K562 (cell line): ENCODE data around the gene AJAP1. TPM values are rescaled to one million over a fixed set of nuclear protein-coding genes. Genes with fewer than 3 reads are reported as not detected.

Source experiments
- ATAC-seq: fragments of 200-7000 bp; cut with Tn5 transposase; 3 replicates; pipeline ENCODE4 v1.9.1; 2020; ENCODE audit warnings: moderate library complexity
- BruUV-seq: library from RNA; stranded (reverse); fragments of 400-500 nt; replicated peaks from 2 replicates; lab custom pipeline; 2021; lab: Mats Ljungman, UMichigan
- CTCF ChIA-PET: fragments of 300-600 bp; formaldehyde crosslinking; extraction: SDS; loops from one replicate; lab custom pipeline; 2021; ENCODE audit warnings: low intra/inter-chr PET ratio; lab: Yijun Ruan, JAX
- POLR2A ChIA-PET: fragments of 300-600, 350-650 bp; sonication (Branson Sonifier 250); formaldehyde crosslinking; extraction: SDS; loops from one replicate; lab custom pipeline; 2021; ENCODE audit warnings: antibody characterized with exemption, inconsistent platforms; lab: Yijun Ruan, JAX
- DNase-seq, 4 experiments: peaks; one replicate each; pipeline versions ENCODE4 v3.0.0 to v3.0.0-alpha.2; 2011 to 2018; ENCODE audit warnings: low spot score in 3 of 4, mixed read lengths in 3 of 4; ENCODE audit errors: extremely low read depth in 1 of 4
- FAIRE-seq: peaks from 2 replicates; lab custom pipeline; 2011; peaks lifted over from hg19 to GRCh38; lab: Jason Lieb, UNC
- H2AFZ ChIP-seq: 2 replicates; pipeline ENCODE4 v1.6.0; 2011; ENCODE audit warnings: low read depth, low read length, control low read depth, inconsistent platforms
- H3K27ac ChIP-seq: fragments of 200-600 bp; 3 replicates; pipeline ENCODE4 v1.8.0; 2011; ENCODE audit warnings: low read depth, mild to moderate bottlenecking, control low read depth, inconsistent platforms, low read length, moderate library complexity, mixed read lengths; ENCODE audit errors: extremely low read depth
- H3K27me3 ChIP-seq, 2 experiments: fragments of 300-600 bp in 1 of 2; 2 replicates in 1 of 2; 3 replicates in 1 of 2; pipeline versions ENCODE4 v1.6.0 to v1.8.0; 2011; ENCODE audit warnings: inconsistent platforms in 2 of 2, low read length in 2 of 2, mild to moderate bottlenecking in 1 of 2, mixed read lengths in 1 of 2, moderate library complexity in 1 of 2; ENCODE audit not compliant: control insufficient read depth in 2 of 2, insufficient read depth in 2 of 2
- H3K36me3 ChIP-seq: fragments of 300-600 bp; 3 replicates; pipeline ENCODE4 v1.8.0; 2011; ENCODE audit warnings: mild to moderate bottlenecking, low read length, inconsistent platforms; ENCODE audit not compliant: control insufficient read depth, insufficient read depth
- H3K4me1 ChIP-seq, 2 experiments: fragments of 200-600 bp in 1 of 2; replicated peaks in 1 of 2; 2 replicates in 1 of 2; 3 replicates in 1 of 2; pipeline versions ENCODE4 v1.5.1 to v1.8.0; 2011; ENCODE audit warnings: inconsistent platforms in 2 of 2, low read length in 2 of 2, mild to moderate bottlenecking in 1 of 2, mixed read lengths in 1 of 2, moderate library complexity in 1 of 2; ENCODE audit not compliant: control insufficient read depth in 2 of 2, insufficient read depth in 2 of 2
- H3K4me2 ChIP-seq: 2 replicates; pipeline ENCODE4 v1.6.1; 2011; ENCODE audit warnings: low read length, control low read depth, inconsistent platforms, mixed read lengths; ENCODE audit not compliant: insufficient read depth
- H3K4me3 ChIP-seq: fragments of 200-600 bp; sonication (generic), shearing (Covaris generic); 2 replicates; pipeline ENCODE4 v1.5.1; 2016; ENCODE audit warnings: control low read depth, inconsistent platforms
- H3K79me2 ChIP-seq: fragments of 200-600 bp; 3 replicates; pipeline ENCODE4 v1.8.0; 2011; ENCODE audit warnings: low read length, inconsistent platforms; ENCODE audit not compliant: control insufficient read depth, insufficient read depth
- H3K9ac ChIP-seq, 2 experiments: 2 replicates each; pipeline versions ENCODE4 v1.6.0 to v1.6.1; 2011; ENCODE audit warnings: low read depth in 2 of 2, low read length in 2 of 2, control low read depth in 1 of 2, inconsistent platforms in 1 of 2, mild to moderate bottlenecking in 1 of 2, mixed read lengths in 1 of 2; ENCODE audit not compliant: insufficient read depth in 1 of 2
- H3K9me1 ChIP-seq: one replicate; pipeline ENCODE4 v1.6.0; 2011; ENCODE audit warnings: inconsistent platforms, mild to moderate bottlenecking, low read length, moderate library complexity; ENCODE audit not compliant: control insufficient read depth, insufficient read depth
- H3K9me3 ChIP-seq: replicated peaks from 2 replicates; pipeline ENCODE4 v1.5.1; 2011; ENCODE audit warnings: low read depth, low read length, inconsistent platforms; ENCODE audit not compliant: control insufficient read depth, insufficient read depth
- H4K20me1 ChIP-seq: replicated peaks from 2 replicates; pipeline ENCODE4 v1.6.1; 2011; ENCODE audit warnings: low read length, inconsistent platforms, mixed read lengths; ENCODE audit not compliant: control insufficient read depth, insufficient read depth
- ELF1 ChIP-seq: fragments of 200-800 bp; sonication (Bioruptor generic); IDR thresholded peaks from 2 replicates; pipeline ENCODE4 v1.6.1; 2016; ENCODE audit warnings: missing genetic modification characterization, missing compliant biosample characterization
- L3MBTL2 ChIP-seq: fragments of 450-650 bp; IDR thresholded peaks from 2 replicates; pipeline ENCODE4 v1.6.1; 2016; ENCODE audit warnings: mild to moderate bottlenecking, moderate library complexity
- WGBS: fragments of 100-300 bp; shearing (Covaris generic); methylation state at CpG from one replicate; pipeline ENCODE4 v1.1.6; 2016; ENCODE audit warnings: low coverage, mixed read lengths; ENCODE audit not compliant: insufficient coverage; ENCODE audit errors: missing lambda C conversion rate; 5-methylcytosine and 5-hydroxymethylcytosine counted together
- in situ Hi-C: fragments of 300-500 bp; cut with MboI; formaldehyde crosslinking; loops from 4 replicates; pipeline ENCODE4 v1.15.0; 2018; ENCODE audit warnings: inconsistent platforms, mixed read lengths
- intact Hi-C: fragments of 100-400 bp; cut with micrococcal nuclease; formaldehyde crosslinking; loops from 2 replicates; pipeline ENCODE4 v1.14.2; 2022
- polyA plus RNA-seq, 8 experiments: library from polyadenylated mRNA; depleted of rRNA in 4 of 8; stranded (reverse) in 5 of 8; unstranded in 3 of 8; fragments of >200 nt; fragmentation: Nextera tagmentation in 2 of 8; fragmentation: Illumina TruSeq in 1 of 8; extraction: Ambion mirVana in 2 of 8; extraction: Trizol in 1 of 8; gene quantifications; 2 replicates each; pipeline versions ENCODE4 v1.2.1 to v1.2.3, GENCODE V29; 2011 to 2014; ENCODE audit warnings: inconsistent platforms in 1 of 8, missing spikeins in 1 of 8
- total RNA-seq, 7 experiments: library from RNA; depleted of rRNA in 6 of 7; stranded (reverse); fragments of >200 nt in 6 of 7; fragmentation: Illumina TruSeq in 2 of 7; extraction: Trizol in 2 of 7; gene quantifications; 2 replicates each; pipeline versions ENCODE4 v1.2.1 to v1.2.3, GENCODE V29; 2011 to 2021; ENCODE audit warnings: low replicate concordance in 1 of 7
- TF ChIP-seq, protein P1 (sequence below): sonication (generic); formaldehyde crosslinking; IDR thresholded peaks from 2 replicates; pipeline ENCODE4 v1.9.0; 2022; ENCODE audit warnings: mild to moderate bottlenecking, missing genetic modification reagents
- TF ChIP-seq, protein P2 (sequence below): fragments of 450-650 bp; IDR thresholded peaks from 2 replicates; pipeline ENCODE4 v1.6.1; 2016; ENCODE audit warnings: mild to moderate bottlenecking, moderate library complexity

AJAP1 gene
- total and polyA plus RNA-seq, 9 of the 15 experiments (the other 6 are each of a cell fraction or from before 2014, with no cell fraction given): not detected

DNA sequence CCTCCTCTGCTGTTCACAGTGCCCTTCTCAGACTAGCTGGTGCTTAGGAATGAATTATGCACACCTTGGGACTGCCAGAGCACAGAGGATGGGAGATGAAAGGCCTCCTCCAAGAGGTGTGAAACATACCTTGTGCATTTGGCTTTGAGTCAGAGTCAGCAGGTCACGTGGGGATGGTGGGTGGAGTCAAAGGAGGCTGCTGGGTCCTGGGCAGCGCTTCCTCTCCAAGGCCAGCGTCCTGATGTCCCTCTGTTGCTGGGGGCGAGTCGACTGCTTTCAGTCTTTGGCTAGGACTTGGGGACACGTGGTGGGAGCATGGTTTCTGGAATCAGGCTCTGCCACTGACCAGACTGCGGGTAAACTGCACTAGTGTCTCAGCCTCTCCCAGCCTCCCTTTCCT is 91.2 kb downstream of the AJAP1 start:
- 0% methylated on average over 7 of the region's 7 CpGs for WGBS
- in situ Hi-C loops (no loop called here), intact Hi-C loops (no loop called here)
- no peak overlapping the region for H3K9ac ChIP-seq
- H3K4me3 ChIP-seq: no peak overlapping the region
- BruUV-seq: no TSS peak
- no peak overlapping the region for H3K4me2 ChIP-seq
- no peaks in the 10 kb centered on the region for H3K79me2 ChIP-seq
- CTCF ChIA-PET: no interaction called here
- H3K4me1 ChIP-seq: no peaks in the 10 kb centered on the region
- DNase-seq (peak; percentile 21 to 48 (median 40)), FAIRE-seq (no peak), ATAC-seq (peak; percentile 79)
- H3K27me3 ChIP-seq: peaks cover 0 to 4% of the 10 kb centered on the region in 2 experiments; a peak in 1 of 5 replicates
- POLR2A ChIA-PET: no interaction called here
- no peaks in the 10 kb centered on the region for H3K36me3 ChIP-seq
- H3K9me1 ChIP-seq: no peaks in the 10 kb centered on the region
- H4K20me1 ChIP-seq: no peaks in the 10 kb centered on the region
- no peak overlapping the region for H3K27ac ChIP-seq
- H2AFZ ChIP-seq: no peak overlapping the region
- H3K9me3 ChIP-seq: no peaks in the 10 kb centered on the region
- TF ChIP-seq L3MBTL2 (peak; percentile 60; the same call in 1 of the 2 replicates), ELF1 (tag) (no peak)
- TF ChIP-seq, protein P1, sequence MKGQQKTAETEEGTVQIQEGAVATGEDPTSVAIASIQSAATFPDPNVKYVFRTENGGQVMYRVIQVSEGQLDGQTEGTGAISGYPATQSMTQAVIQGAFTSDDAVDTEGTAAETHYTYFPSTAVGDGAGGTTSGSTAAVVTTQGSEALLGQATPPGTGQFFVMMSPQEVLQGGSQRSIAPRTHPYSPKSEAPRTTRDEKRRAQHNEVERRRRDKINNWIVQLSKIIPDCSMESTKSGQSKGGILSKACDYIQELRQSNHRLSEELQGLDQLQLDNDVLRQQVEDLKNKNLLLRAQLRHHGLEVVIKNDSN: peak; percentile 80
- TF ChIP-seq, protein P2, sequence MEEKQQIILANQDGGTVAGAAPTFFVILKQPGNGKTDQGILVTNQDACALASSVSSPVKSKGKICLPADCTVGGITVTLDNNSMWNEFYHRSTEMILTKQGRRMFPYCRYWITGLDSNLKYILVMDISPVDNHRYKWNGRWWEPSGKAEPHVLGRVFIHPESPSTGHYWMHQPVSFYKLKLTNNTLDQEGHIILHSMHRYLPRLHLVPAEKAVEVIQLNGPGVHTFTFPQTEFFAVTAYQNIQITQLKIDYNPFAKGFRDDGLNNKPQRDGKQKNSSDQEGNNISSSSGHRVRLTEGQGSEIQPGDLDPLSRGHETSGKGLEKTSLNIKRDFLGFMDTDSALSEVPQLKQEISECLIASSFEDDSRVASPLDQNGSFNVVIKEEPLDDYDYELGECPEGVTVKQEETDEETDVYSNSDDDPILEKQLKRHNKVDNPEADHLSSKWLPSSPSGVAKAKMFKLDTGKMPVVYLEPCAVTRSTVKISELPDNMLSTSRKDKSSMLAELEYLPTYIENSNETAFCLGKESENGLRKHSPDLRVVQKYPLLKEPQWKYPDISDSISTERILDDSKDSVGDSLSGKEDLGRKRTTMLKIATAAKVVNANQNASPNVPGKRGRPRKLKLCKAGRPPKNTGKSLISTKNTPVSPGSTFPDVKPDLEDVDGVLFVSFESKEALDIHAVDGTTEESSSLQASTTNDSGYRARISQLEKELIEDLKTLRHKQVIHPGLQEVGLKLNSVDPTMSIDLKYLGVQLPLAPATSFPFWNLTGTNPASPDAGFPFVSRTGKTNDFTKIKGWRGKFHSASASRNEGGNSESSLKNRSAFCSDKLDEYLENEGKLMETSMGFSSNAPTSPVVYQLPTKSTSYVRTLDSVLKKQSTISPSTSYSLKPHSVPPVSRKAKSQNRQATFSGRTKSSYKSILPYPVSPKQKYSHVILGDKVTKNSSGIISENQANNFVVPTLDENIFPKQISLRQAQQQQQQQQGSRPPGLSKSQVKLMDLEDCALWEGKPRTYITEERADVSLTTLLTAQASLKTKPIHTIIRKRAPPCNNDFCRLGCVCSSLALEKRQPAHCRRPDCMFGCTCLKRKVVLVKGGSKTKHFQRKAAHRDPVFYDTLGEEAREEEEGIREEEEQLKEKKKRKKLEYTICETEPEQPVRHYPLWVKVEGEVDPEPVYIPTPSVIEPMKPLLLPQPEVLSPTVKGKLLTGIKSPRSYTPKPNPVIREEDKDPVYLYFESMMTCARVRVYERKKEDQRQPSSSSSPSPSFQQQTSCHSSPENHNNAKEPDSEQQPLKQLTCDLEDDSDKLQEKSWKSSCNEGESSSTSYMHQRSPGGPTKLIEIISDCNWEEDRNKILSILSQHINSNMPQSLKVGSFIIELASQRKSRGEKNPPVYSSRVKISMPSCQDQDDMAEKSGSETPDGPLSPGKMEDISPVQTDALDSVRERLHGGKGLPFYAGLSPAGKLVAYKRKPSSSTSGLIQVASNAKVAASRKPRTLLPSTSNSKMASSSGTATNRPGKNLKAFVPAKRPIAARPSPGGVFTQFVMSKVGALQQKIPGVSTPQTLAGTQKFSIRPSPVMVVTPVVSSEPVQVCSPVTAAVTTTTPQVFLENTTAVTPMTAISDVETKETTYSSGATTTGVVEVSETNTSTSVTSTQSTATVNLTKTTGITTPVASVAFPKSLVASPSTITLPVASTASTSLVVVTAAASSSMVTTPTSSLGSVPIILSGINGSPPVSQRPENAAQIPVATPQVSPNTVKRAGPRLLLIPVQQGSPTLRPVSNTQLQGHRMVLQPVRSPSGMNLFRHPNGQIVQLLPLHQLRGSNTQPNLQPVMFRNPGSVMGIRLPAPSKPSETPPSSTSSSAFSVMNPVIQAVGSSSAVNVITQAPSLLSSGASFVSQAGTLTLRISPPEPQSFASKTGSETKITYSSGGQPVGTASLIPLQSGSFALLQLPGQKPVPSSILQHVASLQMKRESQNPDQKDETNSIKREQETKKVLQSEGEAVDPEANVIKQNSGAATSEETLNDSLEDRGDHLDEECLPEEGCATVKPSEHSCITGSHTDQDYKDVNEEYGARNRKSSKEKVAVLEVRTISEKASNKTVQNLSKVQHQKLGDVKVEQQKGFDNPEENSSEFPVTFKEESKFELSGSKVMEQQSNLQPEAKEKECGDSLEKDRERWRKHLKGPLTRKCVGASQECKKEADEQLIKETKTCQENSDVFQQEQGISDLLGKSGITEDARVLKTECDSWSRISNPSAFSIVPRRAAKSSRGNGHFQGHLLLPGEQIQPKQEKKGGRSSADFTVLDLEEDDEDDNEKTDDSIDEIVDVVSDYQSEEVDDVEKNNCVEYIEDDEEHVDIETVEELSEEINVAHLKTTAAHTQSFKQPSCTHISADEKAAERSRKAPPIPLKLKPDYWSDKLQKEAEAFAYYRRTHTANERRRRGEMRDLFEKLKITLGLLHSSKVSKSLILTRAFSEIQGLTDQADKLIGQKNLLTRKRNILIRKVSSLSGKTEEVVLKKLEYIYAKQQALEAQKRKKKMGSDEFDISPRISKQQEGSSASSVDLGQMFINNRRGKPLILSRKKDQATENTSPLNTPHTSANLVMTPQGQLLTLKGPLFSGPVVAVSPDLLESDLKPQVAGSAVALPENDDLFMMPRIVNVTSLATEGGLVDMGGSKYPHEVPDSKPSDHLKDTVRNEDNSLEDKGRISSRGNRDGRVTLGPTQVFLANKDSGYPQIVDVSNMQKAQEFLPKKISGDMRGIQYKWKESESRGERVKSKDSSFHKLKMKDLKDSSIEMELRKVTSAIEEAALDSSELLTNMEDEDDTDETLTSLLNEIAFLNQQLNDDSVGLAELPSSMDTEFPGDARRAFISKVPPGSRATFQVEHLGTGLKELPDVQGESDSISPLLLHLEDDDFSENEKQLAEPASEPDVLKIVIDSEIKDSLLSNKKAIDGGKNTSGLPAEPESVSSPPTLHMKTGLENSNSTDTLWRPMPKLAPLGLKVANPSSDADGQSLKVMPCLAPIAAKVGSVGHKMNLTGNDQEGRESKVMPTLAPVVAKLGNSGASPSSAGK: 0 out of 2 replicates have a peak, but pooled peaks have one; percentile 17
